ENCODE results near the gene ARHGAP25. TPM values are rescaled to one million over a fixed set of nuclear protein-coding genes. Genes with fewer than 3 reads are reported as not detected.

Gene ARHGAP25
- total and polyA plus RNA-seq, 8 donors: 1.4 to 8.4 (median 2.0) TPM

DNA sequence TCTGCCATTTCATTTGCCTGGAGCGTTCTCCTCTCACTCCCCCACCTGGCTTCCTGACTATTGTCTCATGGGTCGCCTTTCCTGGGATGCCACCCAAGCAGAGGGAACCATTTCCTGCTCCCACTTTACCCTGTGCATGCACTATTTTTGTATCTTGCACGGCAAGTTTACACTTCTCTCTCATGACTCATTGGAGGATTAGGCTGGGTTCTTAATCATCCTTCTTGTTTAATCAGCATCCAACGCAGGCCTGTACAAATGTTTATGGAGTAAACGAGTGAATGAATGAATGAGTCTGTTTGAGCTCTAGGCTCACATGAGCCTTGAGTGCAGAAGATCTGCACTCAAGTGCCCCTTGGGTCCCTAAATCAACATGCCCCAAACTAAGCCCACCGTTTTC lies 3.8 kb upstream of the ARHGAP25 start:
- no peaks in the 10 kb centered on the region for H3K4me1 ChIP-seq
- no peaks in the 10 kb centered on the region for H3K9me3 ChIP-seq
- H3K27me3 ChIP-seq: no peaks in the 10 kb centered on the region
- DNase-seq (no peak), FAIRE-seq (no peak), ATAC-seq (no peak)
- no peak overlapping the region for H3K4me3 ChIP-seq
- TF ChIP-seq, protein P1, sequence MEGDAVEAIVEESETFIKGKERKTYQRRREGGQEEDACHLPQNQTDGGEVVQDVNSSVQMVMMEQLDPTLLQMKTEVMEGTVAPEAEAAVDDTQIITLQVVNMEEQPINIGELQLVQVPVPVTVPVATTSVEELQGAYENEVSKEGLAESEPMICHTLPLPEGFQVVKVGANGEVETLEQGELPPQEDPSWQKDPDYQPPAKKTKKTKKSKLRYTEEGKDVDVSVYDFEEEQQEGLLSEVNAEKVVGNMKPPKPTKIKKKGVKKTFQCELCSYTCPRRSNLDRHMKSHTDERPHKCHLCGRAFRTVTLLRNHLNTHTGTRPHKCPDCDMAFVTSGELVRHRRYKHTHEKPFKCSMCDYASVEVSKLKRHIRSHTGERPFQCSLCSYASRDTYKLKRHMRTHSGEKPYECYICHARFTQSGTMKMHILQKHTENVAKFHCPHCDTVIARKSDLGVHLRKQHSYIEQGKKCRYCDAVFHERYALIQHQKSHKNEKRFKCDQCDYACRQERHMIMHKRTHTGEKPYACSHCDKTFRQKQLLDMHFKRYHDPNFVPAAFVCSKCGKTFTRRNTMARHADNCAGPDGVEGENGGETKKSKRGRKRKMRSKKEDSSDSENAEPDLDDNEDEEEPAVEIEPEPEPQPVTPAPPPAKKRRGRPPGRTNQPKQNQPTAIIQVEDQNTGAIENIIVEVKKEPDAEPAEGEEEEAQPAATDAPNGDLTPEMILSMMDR (IDR thresholded peaks at IDR 0.05): no peak
- H3K36me3 ChIP-seq: no peaks in the 10 kb centered on the region
- H3K27ac ChIP-seq: no peak overlapping the region
- intact Hi-C loops (cut with DNase I): no loop called here
- 54 to 56% methylated on average over 6 of the region's 6 CpGs for WGBS, 2 donors

DNA sequence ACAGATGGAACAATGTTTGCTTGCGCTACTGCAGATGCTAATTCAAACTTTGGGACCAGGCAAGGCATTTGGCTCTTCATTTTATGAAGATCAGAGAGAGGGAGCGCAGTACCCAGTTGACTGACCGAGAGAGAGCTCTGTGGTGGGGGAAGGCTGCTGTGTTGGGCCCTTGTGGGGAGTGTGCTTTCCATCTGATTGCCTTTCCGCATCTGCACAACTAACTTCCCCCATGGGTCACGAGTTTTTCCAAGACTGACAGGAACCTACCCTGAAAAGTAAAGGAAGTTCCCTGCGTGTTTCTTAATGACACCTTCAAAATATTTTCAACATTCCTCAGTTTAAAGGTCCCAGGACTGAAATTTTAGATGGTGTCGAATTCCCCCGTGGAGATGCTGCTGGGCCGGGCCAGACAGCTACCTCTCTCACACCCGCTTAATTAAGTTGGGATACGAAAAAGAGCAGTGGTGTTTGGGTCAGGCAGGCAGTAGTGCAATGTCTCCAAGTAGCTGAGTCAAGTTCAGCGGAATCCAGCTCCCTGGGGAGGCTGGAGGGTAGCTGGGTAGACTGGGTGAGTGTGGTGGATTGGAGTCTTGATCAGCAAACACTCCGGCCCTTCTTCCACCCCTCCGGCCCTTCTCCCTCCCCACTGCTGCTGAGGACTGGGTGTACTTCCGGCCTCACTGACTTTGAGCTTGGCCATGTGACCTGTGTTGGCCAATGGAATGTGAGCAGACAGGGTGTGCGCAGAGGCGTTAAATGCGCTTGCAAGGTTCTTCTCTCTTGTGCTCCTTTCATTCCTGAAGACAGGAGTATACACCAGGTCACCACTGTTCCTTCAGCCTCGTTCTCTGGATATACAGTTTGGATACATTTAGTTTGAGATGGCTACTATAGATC lies 2.3 kb upstream of the ARHGAP25 start:
- WGBS, 2 donors: 82 to 89% methylated on average over 19 of the region's 19 CpGs
- DNase-seq (peak in 1 of 6 donors; percentile 41), FAIRE-seq (no peak), ATAC-seq (peak in 2 of 4 donors; percentile 66 to 69)
- Histone ChIP-seq H3K27ac (no peak overlapping the region), H3K4me3 (no peak overlapping the region), H3K9me3 (no peaks in the 10 kb centered on the region), H3K4me1 (no peaks in the 10 kb centered on the region), H3K36me3 (no peaks in the 10 kb centered on the region), H3K27me3 (no peaks in the 10 kb centered on the region)
- TF ChIP-seq, protein P1 (IDR thresholded peaks at IDR 0.05): no peak
- intact Hi-C loops (cut with DNase I): no loop called here

DNA sequence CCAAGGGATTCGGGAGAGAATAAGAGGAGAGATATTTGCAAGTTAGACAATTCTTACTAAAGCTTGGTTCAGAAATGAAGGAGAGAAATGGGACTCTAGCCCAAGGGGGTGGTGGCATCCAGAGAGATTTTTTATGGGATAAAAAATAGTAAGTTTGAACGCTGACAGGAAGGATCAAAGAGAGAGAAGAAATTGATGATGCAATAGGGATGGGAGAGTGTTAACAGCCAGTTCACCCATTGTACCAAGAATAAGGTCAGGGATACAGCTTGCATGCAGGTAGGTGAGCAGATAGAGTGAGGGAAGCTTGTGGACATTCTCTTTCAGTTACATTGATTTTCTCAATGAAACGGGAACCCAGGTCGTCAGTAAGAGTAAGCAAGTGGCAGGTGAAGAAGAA lies 1.2 kb upstream of the ARHGAP25 start:
- Histone ChIP-seq H3K4me3 (no peak overlapping the region), H3K27me3 (no peaks in the 10 kb centered on the region), H3K4me1 (no peaks in the 10 kb centered on the region), H3K36me3 (no peaks in the 10 kb centered on the region), H3K27ac (peak overlapping the region in 1 of 4 donors; percentile 42), H3K9me3 (no peaks in the 10 kb centered on the region)
- FAIRE-seq: no peak
- no peak for DNase-seq
- 55 to 62% methylated on average over 4 of the region's 4 CpGs for WGBS, 2 donors
- TF ChIP-seq, protein P1 (IDR thresholded peaks at IDR 0.05): no peak
- no peak for ATAC-seq
- intact Hi-C loops (cut with DNase I): no loop called here

DNA sequence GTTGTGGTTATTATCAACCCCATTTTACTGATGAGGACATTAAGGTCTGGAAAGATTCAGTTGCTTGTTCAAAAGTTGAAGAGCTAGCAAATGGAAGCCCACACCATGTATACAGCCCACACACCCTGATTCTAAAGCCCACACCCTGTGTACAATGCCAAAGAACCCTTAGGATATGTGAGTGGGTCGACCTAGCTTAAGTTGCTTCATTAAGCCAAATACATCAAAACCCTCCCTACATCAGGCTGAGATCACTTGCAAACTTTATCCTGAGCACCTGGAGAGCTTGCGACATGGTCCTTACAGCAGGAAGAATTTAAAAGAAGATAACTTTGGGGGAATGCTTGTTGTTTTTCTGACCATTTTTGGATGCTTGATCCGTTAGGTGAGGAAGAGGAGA lies 435 bp upstream of the ARHGAP25 start:
- peak overlapping the region in 2 of 4 donors; percentile 42 for H3K27ac ChIP-seq
- H3K4me3 ChIP-seq: no peak overlapping the region
- no peaks in the 10 kb centered on the region for H3K27me3 ChIP-seq
- intact Hi-C loops (cut with DNase I): no loop called here
- H3K9me3 ChIP-seq: no peaks in the 10 kb centered on the region
- H3K36me3 ChIP-seq: no peaks in the 10 kb centered on the region
- DNase-seq: no peak
- no peak for FAIRE-seq
- 71 to 79% methylated on average over 3 of the region's 3 CpGs for WGBS, 2 donors
- no peak for ATAC-seq
- no peaks in the 10 kb centered on the region for H3K4me1 ChIP-seq
- TF ChIP-seq, protein P1 (IDR thresholded peaks at IDR 0.05): no peak

DNA sequence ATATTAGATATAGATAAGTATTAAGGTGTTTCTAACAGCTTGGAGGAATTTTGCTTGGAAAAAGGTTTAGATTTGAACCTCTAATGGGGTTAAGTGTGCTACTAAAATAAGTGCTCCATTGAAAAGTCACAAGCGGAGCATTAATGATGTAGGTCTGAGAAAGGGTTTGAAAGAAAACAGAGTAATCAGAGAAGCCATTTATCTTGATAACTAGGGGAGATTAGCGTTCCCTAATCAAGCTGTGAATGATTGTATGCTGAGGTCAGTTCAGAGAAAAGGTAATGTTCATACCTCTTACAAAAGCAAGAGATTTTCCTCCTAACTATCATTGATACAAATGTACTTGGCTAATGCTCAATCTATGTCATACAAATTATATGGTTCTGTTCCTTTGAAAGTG lies 1.5 kb downstream of the ARHGAP25 start:
- no peaks in the 10 kb centered on the region for H3K27me3 ChIP-seq
- no peaks in the 10 kb centered on the region for H3K4me1 ChIP-seq
- peak overlapping the region in 1 of 4 donors; percentile 11 for H3K4me3 ChIP-seq
- WGBS, 2 donors: 33 to 38% methylated on average over 2 of the region's 2 CpGs
- no peak for DNase-seq
- H3K36me3 ChIP-seq: no peaks in the 10 kb centered on the region
- TF ChIP-seq, protein P1 (IDR thresholded peaks at IDR 0.05): no peak
- intact Hi-C loops (cut with DNase I): no loop called here
- no peaks in the 10 kb centered on the region for H3K9me3 ChIP-seq
- no peak for FAIRE-seq
- H3K27ac ChIP-seq: peak overlapping the region in 1 of 4 donors; percentile 42
- ATAC-seq: no peak

Measured in pancreas (tissue), 10 donors.